Fibroblast of villous mesenchyme (primary cell): ENCODE results near the gene LSM4. TPM values are rescaled to one million over a fixed set of nuclear protein-coding genes. Genes with fewer than 3 reads are reported as not detected.
A peak's percentile ranks its signal among the peaks of the same experiment; 100 is the strongest.
"Not testable (repeated sequence)": the region's sequence is repeated elsewhere in the genome, so short reads cannot be mapped to it uniquely, and the experiment has no call there.

Experiments
- DNase-seq: peaks from one replicate; pipeline ENCODE4 v3.0.0-alpha.2; 2010; ENCODE audit warnings: low read depth
- H3K4me3 ChIP-seq: 2 replicates; pipeline ENCODE4 v1.5.1; 2011; ENCODE audit warnings: low read depth, mild to moderate bottlenecking, low read length
- CTCF ChIP-seq: IDR thresholded peaks from 2 replicates; pipeline ENCODE4 v1.5.1; 2012; ENCODE audit warnings: low read depth, mild to moderate bottlenecking, low read length; ENCODE audit not compliant: insufficient read depth
- total RNA-seq: library from RNA; depleted of rRNA; stranded (reverse); fragments of >200 nt; gene quantifications from 2 replicates; pipeline ENCODE4 v1.2.3, GENCODE V29; 2012

LSM4 gene
- total RNA-seq, 1 donor = 131 TPM

- H3K4me3 ChIP-seq = no peak overlapping the region
- no peak for TF ChIP-seq CTCF
- DNase-seq = no peak
Observed at GRCh38 chr19:18362934-18363542, 40.2 kb upstream of the LSM4 start.

GRCh38 chr19:18361646-18362045 is 38.8 kb upstream of the LSM4 start:
- no peak overlapping the region for H3K4me3 ChIP-seq
- peak; percentile 65 for DNase-seq
- TF ChIP-seq CTCF = no peak

GRCh38 chr19:18357041-18357440 is 34.2 kb upstream of the LSM4 start:
- no peak overlapping the region for H3K4me3 ChIP-seq
- no peak for DNase-seq
- no peak for TF ChIP-seq CTCF

GRCh38 chr19:18354743-18355142 is 31.9 kb upstream of the LSM4 start:
- H3K4me3 ChIP-seq, DNase-seq: not testable (repeated sequence)

- H3K4me3 ChIP-seq = no peak overlapping the region
- TF ChIP-seq CTCF = no peak
- DNase-seq = no peak
Observed at GRCh38 chr19:18353378-18354005, 30.6 kb upstream of the LSM4 start.

- no peak for DNase-seq
- no peak for TF ChIP-seq CTCF
- H3K4me3 ChIP-seq = no peak overlapping the region
Observed at GRCh38 chr19:18351544-18351943, 28.7 kb upstream of the LSM4 start.

GRCh38 chr19:18350490-18350889 is 27.6 kb upstream of the LSM4 start:
- no peak overlapping the region for H3K4me3 ChIP-seq
- no peak for TF ChIP-seq CTCF
- no peak for DNase-seq
